HL-60 (cell line): ENCODE measurements around the gene REPS2.

ENCODE experiments used
- DNase-seq, 2 experiments: peaks; one replicate each; pipeline ENCODE4 v3.0.0-alpha.2; 2010 to 2020; ENCODE audit warnings: low read depth in 1 of 2, low spot score in 1 of 2
- H3K27ac ChIP-seq: fragments of 250-450 bp; sonication (Bioruptor Pico); replicated peaks from 2 replicates; pipeline ENCODE4 v1.5.1; 2020; ENCODE audit warnings: mild to moderate bottlenecking, moderate library complexity
- H3K27me3 ChIP-seq: fragments of 250-450 bp; sonication (Bioruptor Pico); 2 replicates; pipeline ENCODE4 v1.5.1; 2021; ENCODE audit warnings: mild to moderate bottlenecking, moderate library complexity; ENCODE audit not compliant: insufficient read depth, poor library complexity, severe bottlenecking
- H3K4me3 ChIP-seq: replicated peaks from 2 replicates; pipeline ENCODE4 v1.5.1; 2011; ENCODE audit warnings: mild to moderate bottlenecking, control low read depth, low read length; ENCODE audit not compliant: insufficient read depth
- CTCF ChIP-seq: IDR thresholded peaks from one replicate; pipeline ENCODE4 v1.5.1; 2011; ENCODE audit warnings: low read length, control low read depth, inconsistent platforms; ENCODE audit not compliant: insufficient read depth
- GABPA ChIP-seq: IDR thresholded peaks from 2 replicates; pipeline ENCODE4 v1.6.1; 2012; ENCODE audit warnings: low read depth
- POLR2AphosphoS5 ChIP-seq: IDR thresholded peaks from 2 replicates; pipeline ENCODE4 v1.6.1; 2012; ENCODE audit warnings: low read depth
- SPI1 ChIP-seq: IDR thresholded peaks from 2 replicates; pipeline ENCODE4 v1.6.1; 2012; ENCODE audit warnings: low read depth, mild to moderate bottlenecking, borderline replicate concordance
- TF ChIP-seq, protein P1 (sequence below): IDR thresholded peaks from 2 replicates; pipeline ENCODE4 v1.6.1; 2012; ENCODE audit warnings: low read depth; ENCODE audit not compliant: insufficient replicate concordance

Gene REPS2

GRCh38 chrX:16950423-16950822, 4.0 kb downstream of the REPS2 start:
- H3K27ac ChIP-seq = no peak overlapping the region
- DNase-seq = no peak
- H3K27me3 ChIP-seq = no peaks in the 10 kb centered on the region
- TF ChIP-seq, protein P1, sequence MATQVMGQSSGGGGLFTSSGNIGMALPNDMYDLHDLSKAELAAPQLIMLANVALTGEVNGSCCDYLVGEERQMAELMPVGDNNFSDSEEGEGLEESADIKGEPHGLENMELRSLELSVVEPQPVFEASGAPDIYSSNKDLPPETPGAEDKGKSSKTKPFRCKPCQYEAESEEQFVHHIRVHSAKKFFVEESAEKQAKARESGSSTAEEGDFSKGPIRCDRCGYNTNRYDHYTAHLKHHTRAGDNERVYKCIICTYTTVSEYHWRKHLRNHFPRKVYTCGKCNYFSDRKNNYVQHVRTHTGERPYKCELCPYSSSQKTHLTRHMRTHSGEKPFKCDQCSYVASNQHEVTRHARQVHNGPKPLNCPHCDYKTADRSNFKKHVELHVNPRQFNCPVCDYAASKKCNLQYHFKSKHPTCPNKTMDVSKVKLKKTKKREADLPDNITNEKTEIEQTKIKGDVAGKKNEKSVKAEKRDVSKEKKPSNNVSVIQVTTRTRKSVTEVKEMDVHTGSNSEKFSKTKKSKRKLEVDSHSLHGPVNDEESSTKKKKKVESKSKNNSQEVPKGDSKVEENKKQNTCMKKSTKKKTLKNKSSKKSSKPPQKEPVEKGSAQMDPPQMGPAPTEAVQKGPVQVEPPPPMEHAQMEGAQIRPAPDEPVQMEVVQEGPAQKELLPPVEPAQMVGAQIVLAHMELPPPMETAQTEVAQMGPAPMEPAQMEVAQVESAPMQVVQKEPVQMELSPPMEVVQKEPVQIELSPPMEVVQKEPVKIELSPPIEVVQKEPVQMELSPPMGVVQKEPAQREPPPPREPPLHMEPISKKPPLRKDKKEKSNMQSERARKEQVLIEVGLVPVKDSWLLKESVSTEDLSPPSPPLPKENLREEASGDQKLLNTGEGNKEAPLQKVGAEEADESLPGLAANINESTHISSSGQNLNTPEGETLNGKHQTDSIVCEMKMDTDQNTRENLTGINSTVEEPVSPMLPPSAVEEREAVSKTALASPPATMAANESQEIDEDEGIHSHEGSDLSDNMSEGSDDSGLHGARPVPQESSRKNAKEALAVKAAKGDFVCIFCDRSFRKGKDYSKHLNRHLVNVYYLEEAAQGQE = peak; percentile 76
- no peak for TF ChIP-seq POLR2AphosphoS5
- H3K4me3 ChIP-seq = no peak overlapping the region

GRCh38 chrX:16953606-16954211, 7.3 kb downstream of the REPS2 start:
- no peaks in the 10 kb centered on the region for H3K27me3 ChIP-seq
- DNase-seq = no peak
- H3K4me3 ChIP-seq = no peak overlapping the region
- no peak overlapping the region for H3K27ac ChIP-seq
- TF ChIP-seq, protein P1 = no peak
- no peak for TF ChIP-seq CTCF
- no peak for TF ChIP-seq GABPA
- no peak for TF ChIP-seq SPI1
- TF ChIP-seq POLR2AphosphoS5 = no peak

- no peak for DNase-seq
- Histone ChIP-seq H3K4me3 (no peak overlapping the region), H3K27me3 (peaks cover 2% of the 10 kb centered on the region), H3K27ac (no peak overlapping the region)
- TF ChIP-seq SPI1 = no peak
- TF ChIP-seq GABPA = no peak
- no peak for TF ChIP-seq CTCF
- TF ChIP-seq POLR2AphosphoS5 = no peak
- TF ChIP-seq, protein P1 = no peak
These were observed 11.3 kb downstream of the REPS2 start for GRCh38 chrX:16957751-16958150.
